Mesenchymal stem cell (in vitro differentiated cells and primary cell): ENCODE data around the gene PANK1.

Experiments used
- DNase-seq: peaks from one replicate; pipeline ENCODE4 v3.0.0-alpha.2; 2013
- H2AFZ ChIP-seq: one replicate; pipeline ENCODE4 v1.6.1; 2013; ENCODE audit warnings: low read depth, mild to moderate bottlenecking, control low read depth, inconsistent platforms, low read length, moderate library complexity
- H2AK5ac ChIP-seq: 2 replicates; pipeline ENCODE4 v1.6.1; 2013; ENCODE audit warnings: low read length, moderate library complexity, mild to moderate bottlenecking, inconsistent platforms; ENCODE audit not compliant: severe bottlenecking
- H2BK120ac ChIP-seq: one replicate; pipeline ENCODE4 v1.6.1; 2013; ENCODE audit warnings: low read depth, mild to moderate bottlenecking, inconsistent platforms, low read length, moderate library complexity
- H2BK12ac ChIP-seq, 2 experiments: one replicate each; pipeline ENCODE4 v1.6.1; 2013; ENCODE audit warnings: inconsistent platforms in 2 of 2, low read length in 2 of 2, mild to moderate bottlenecking in 2 of 2, moderate library complexity in 2 of 2, control low read depth in 1 of 2
- H2BK15ac ChIP-seq: one replicate; pipeline ENCODE4 v1.6.1; 2013; ENCODE audit warnings: mild to moderate bottlenecking, low read depth, inconsistent platforms; ENCODE audit not compliant: poor library complexity, severe bottlenecking
- H2BK5ac ChIP-seq: 2 replicates; pipeline ENCODE4 v1.6.1; 2013; ENCODE audit warnings: low read depth, mild to moderate bottlenecking, low read length, control low read depth, inconsistent platforms; ENCODE audit not compliant: poor library complexity, severe bottlenecking
- H3K14ac ChIP-seq, 2 experiments: one replicate each; pipeline ENCODE4 v1.6.1; 2013; ENCODE audit warnings: inconsistent platforms in 2 of 2, low read length in 2 of 2, control low read depth in 1 of 2, mild to moderate bottlenecking in 1 of 2, moderate library complexity in 1 of 2
- H3K18ac ChIP-seq, 2 experiments: one replicate each; pipeline ENCODE4 v1.6.1; 2013; ENCODE audit warnings: inconsistent platforms in 2 of 2, low read length in 2 of 2, control low read depth in 1 of 2, low read depth in 1 of 2, mild to moderate bottlenecking in 1 of 2
- H3K23ac ChIP-seq, 2 experiments: one replicate each; pipeline ENCODE4 v1.6.1; 2013; ENCODE audit warnings: inconsistent platforms in 2 of 2, low read length in 2 of 2, mild to moderate bottlenecking in 2 of 2, moderate library complexity in 2 of 2, control low read depth in 1 of 2
- H3K27ac ChIP-seq: 2 replicates; pipeline ENCODE4 v1.5.1; 2013; ENCODE audit warnings: mild to moderate bottlenecking, moderate library complexity, low read length, control low read depth, inconsistent platforms; ENCODE audit not compliant: poor library complexity, severe bottlenecking
- H3K27me3 ChIP-seq, 2 experiments: 2 replicates each; pipeline versions ENCODE4 v1.6.1 to v1.7.0; 2013; ENCODE audit warnings: low read length in 2 of 2, mild to moderate bottlenecking in 2 of 2, moderate library complexity in 2 of 2, control low read depth in 1 of 2, inconsistent platforms in 1 of 2; ENCODE audit not compliant: control insufficient read depth in 1 of 2, insufficient read depth in 1 of 2
- H3K36me3 ChIP-seq, 2 experiments: 2 replicates each; pipeline versions ENCODE4 v1.6.1 to v1.7.0; 2013; ENCODE audit warnings: low read length in 2 of 2, control low read depth in 1 of 2, inconsistent platforms in 1 of 2, low read depth in 1 of 2, mild to moderate bottlenecking in 1 of 2; ENCODE audit not compliant: insufficient read depth in 2 of 2, control insufficient read depth in 1 of 2
- H3K4ac ChIP-seq, 2 experiments: one replicate each; pipeline ENCODE4 v1.6.1; 2013; ENCODE audit warnings: inconsistent platforms in 2 of 2, low read length in 2 of 2, mild to moderate bottlenecking in 2 of 2, moderate library complexity in 2 of 2, control low read depth in 1 of 2, low read depth in 1 of 2
- H3K4me1 ChIP-seq: 2 replicates; pipeline ENCODE4 v1.6.1; 2013; ENCODE audit warnings: low read depth, low read length, control low read depth; ENCODE audit not compliant: control insufficient read depth, insufficient read depth
- H3K4me2 ChIP-seq: 2 replicates; pipeline ENCODE4 v1.6.1; 2013; ENCODE audit warnings: low read length, mild to moderate bottlenecking, inconsistent platforms; ENCODE audit not compliant: poor library complexity, severe bottlenecking
- H3K4me3 ChIP-seq, 2 experiments: 2 replicates each; pipeline versions ENCODE4 v1.5.1 to v1.7.0; 2013; ENCODE audit warnings: low read length in 2 of 2, mild to moderate bottlenecking in 2 of 2, control low read depth in 1 of 2, low read depth in 1 of 2; ENCODE audit not compliant: insufficient read depth in 1 of 2
- H3K79me1 ChIP-seq: replicated peaks from 2 replicates; pipeline ENCODE4 v1.6.1; 2013; ENCODE audit warnings: mild to moderate bottlenecking, control low read depth, low read length, inconsistent platforms; ENCODE audit not compliant: poor library complexity, severe bottlenecking
- H3K9ac ChIP-seq: 2 replicates; pipeline ENCODE4 v1.7.0; 2013; ENCODE audit warnings: mild to moderate bottlenecking, low read length, moderate library complexity
- H3K9me3 ChIP-seq: 2 replicates; pipeline ENCODE4 v1.7.0; 2013; ENCODE audit warnings: mild to moderate bottlenecking, low read length; ENCODE audit not compliant: control insufficient read depth
- H4K8ac ChIP-seq: one replicate; pipeline ENCODE4 v1.6.1; 2013; ENCODE audit warnings: inconsistent platforms, mild to moderate bottlenecking, low read length, moderate library complexity
- H4K91ac ChIP-seq: one replicate; pipeline ENCODE4 v1.6.1; 2013; ENCODE audit warnings: mild to moderate bottlenecking, low read length, inconsistent platforms
- WGBS: methylation state at CpG from one replicate; pipeline ENCODE4 v1.1.7; 2013; ENCODE audit warnings: mixed read lengths; 5-methylcytosine and 5-hydroxymethylcytosine counted together

The PANK1 gene

GRCh38 chr10:89615824-89616223 lies 29.2 kb downstream of the PANK1 start:
- no peak overlapping the region for H3K23ac ChIP-seq
- H2AK5ac ChIP-seq, result no peak overlapping the region
- H3K4me2 ChIP-seq, result no peak overlapping the region
- no peak overlapping the region for H2BK120ac ChIP-seq
- no peak overlapping the region for H4K91ac ChIP-seq
- H3K79me1 ChIP-seq, result peaks cover 24% of the 10 kb centered on the region
- no peak overlapping the region for H2BK12ac ChIP-seq
- H3K27ac ChIP-seq, result no peak overlapping the region
- no peak overlapping the region for H3K9ac ChIP-seq
- H3K18ac ChIP-seq, result no peak overlapping the region
- DNase-seq, result no peak
- no peak overlapping the region for H3K4ac ChIP-seq
- H2BK5ac ChIP-seq, result no peak overlapping the region
- H3K36me3 ChIP-seq, result peaks cover 0 to 5% of the 10 kb centered on the region in 2 experiments
- no peak overlapping the region for H3K4me3 ChIP-seq
- WGBS, result 15% methylated on average over 1 of the region's 1 CpG
- peaks cover 10% of the 10 kb centered on the region for H3K9me3 ChIP-seq
- no peak overlapping the region for H2BK15ac ChIP-seq
- no peak overlapping the region for H3K14ac ChIP-seq
- no peak overlapping the region for H4K8ac ChIP-seq
- H3K4me1 ChIP-seq, result no peaks in the 10 kb centered on the region
- H2AFZ ChIP-seq, result no peak overlapping the region
- H3K27me3 ChIP-seq, result no peaks in the 10 kb centered on the region

- no peak overlapping the region for H3K18ac ChIP-seq
- H3K14ac ChIP-seq, result no peak overlapping the region
- no peak overlapping the region for H2BK120ac ChIP-seq
- H4K8ac ChIP-seq, result no peak overlapping the region
- H3K36me3 ChIP-seq, result peaks cover 0 to 11% of the 10 kb centered on the region in 2 experiments
- no peak for DNase-seq
- no peak overlapping the region for H3K4me2 ChIP-seq
- H3K4ac ChIP-seq, result no peak overlapping the region
- H2AFZ ChIP-seq, result no peak overlapping the region
- no peak overlapping the region for H4K91ac ChIP-seq
- no peak overlapping the region for H3K27ac ChIP-seq
- H3K9me3 ChIP-seq, result peaks cover 5% of the 10 kb centered on the region
- H3K4me3 ChIP-seq, result no peak overlapping the region
- no peak overlapping the region for H2BK12ac ChIP-seq
- no peak overlapping the region for H3K9ac ChIP-seq
- H2BK15ac ChIP-seq, result no peak overlapping the region
- H2AK5ac ChIP-seq, result no peak overlapping the region
- peaks cover 22% of the 10 kb centered on the region for H3K79me1 ChIP-seq
- no peaks in the 10 kb centered on the region for H3K4me1 ChIP-seq
- no peaks in the 10 kb centered on the region for H3K27me3 ChIP-seq
- no peak overlapping the region for H3K23ac ChIP-seq
- WGBS, result 100% methylated on average over 1 of the region's 3 CpGs
- H2BK5ac ChIP-seq, result no peak overlapping the region
Measured at GRCh38 chr10:89615112-89615511, 29.9 kb downstream of the PANK1 start.

- H3K36me3 ChIP-seq, result peaks cover 3 to 20% of the 10 kb centered on the region in 2 experiments
- no peak overlapping the region for H3K4ac ChIP-seq
- peaks cover 22% of the 10 kb centered on the region for H3K79me1 ChIP-seq
- H3K14ac ChIP-seq, result no peak overlapping the region
- H3K4me1 ChIP-seq, result no peaks in the 10 kb centered on the region
- DNase-seq, result peak; percentile 68
- H2BK12ac ChIP-seq, result no peak overlapping the region
- no peak overlapping the region for H2BK15ac ChIP-seq
- no peak overlapping the region for H3K27ac ChIP-seq
- no peak overlapping the region for H3K4me3 ChIP-seq
- no peaks in the 10 kb centered on the region for H3K9me3 ChIP-seq
- H3K18ac ChIP-seq, result no peak overlapping the region
- no peak overlapping the region for H4K91ac ChIP-seq
- H3K23ac ChIP-seq, result no peak overlapping the region
- no peak overlapping the region for H2BK5ac ChIP-seq
- no peak overlapping the region for H4K8ac ChIP-seq
- H2BK120ac ChIP-seq, result no peak overlapping the region
- H2AFZ ChIP-seq, result no peak overlapping the region
- H3K27me3 ChIP-seq, result no peaks in the 10 kb centered on the region
- WGBS, result 89% methylated on average over 2 of the region's 3 CpGs
- no peak overlapping the region for H2AK5ac ChIP-seq
- no peak overlapping the region for H3K4me2 ChIP-seq
- H3K9ac ChIP-seq, result no peak overlapping the region
Measured at GRCh38 chr10:89613582-89613981, 31.5 kb downstream of the PANK1 start.

GRCh38 chr10:89611282-89611681 lies 33.8 kb downstream of the PANK1 start:
- H2BK15ac ChIP-seq, result no peak overlapping the region
- H2AK5ac ChIP-seq, result no peak overlapping the region
- peaks cover 20% of the 10 kb centered on the region for H3K79me1 ChIP-seq
- H3K18ac ChIP-seq, result no peak overlapping the region
- H3K4me3 ChIP-seq, result no peak overlapping the region
- H3K23ac ChIP-seq, result no peak overlapping the region
- H3K27me3 ChIP-seq, result no peaks in the 10 kb centered on the region
- no peak overlapping the region for H4K8ac ChIP-seq
- no peak for DNase-seq
- 93% methylated on average over 3 of the region's 4 CpGs for WGBS
- no peak overlapping the region for H3K14ac ChIP-seq
- H4K91ac ChIP-seq, result no peak overlapping the region
- H3K4me1 ChIP-seq, result no peaks in the 10 kb centered on the region
- H2AFZ ChIP-seq, result no peak overlapping the region
- H2BK12ac ChIP-seq, result no peak overlapping the region
- H3K9ac ChIP-seq, result no peak overlapping the region
- no peaks in the 10 kb centered on the region for H3K9me3 ChIP-seq
- H3K4ac ChIP-seq, result no peak overlapping the region
- H2BK5ac ChIP-seq, result no peak overlapping the region
- no peak overlapping the region for H3K4me2 ChIP-seq
- no peak overlapping the region for H3K27ac ChIP-seq
- H3K36me3 ChIP-seq, result peaks cover 3 to 21% of the 10 kb centered on the region in 2 experiments
- H2BK120ac ChIP-seq, result no peak overlapping the region
